HUES48 (cell line): Measurements from ENCODE around the gene IQSEC1.

Source experiments
- H3K27ac ChIP-seq: one replicate; pipeline ENCODE4 v1.7.0; 2013; ENCODE audit warnings: low read depth, low read length, inconsistent platforms
- H3K27me3 ChIP-seq: 2 replicates; pipeline ENCODE4 v1.6.1; 2013; ENCODE audit warnings: mild to moderate bottlenecking, low read length; ENCODE audit not compliant: control insufficient read depth, insufficient read depth
- H3K36me3 ChIP-seq: 2 replicates; pipeline ENCODE4 v1.6.1; 2013; ENCODE audit warnings: low read length; ENCODE audit not compliant: control insufficient read depth, insufficient read depth
- H3K4me1 ChIP-seq: 2 replicates; pipeline ENCODE4 v1.6.1; 2013; ENCODE audit warnings: mild to moderate bottlenecking, low read length; ENCODE audit not compliant: control insufficient read depth, insufficient read depth
- H3K4me3 ChIP-seq: 2 replicates; pipeline ENCODE4 v1.5.1; 2013; ENCODE audit warnings: mild to moderate bottlenecking, low read depth, low read length
- H3K9ac ChIP-seq: 2 replicates; pipeline ENCODE4 v1.6.1; 2013; ENCODE audit warnings: mild to moderate bottlenecking, low read depth, low read length, moderate library complexity
- H3K9me3 ChIP-seq: 2 replicates; pipeline ENCODE4 v1.6.1; 2013; ENCODE audit warnings: low read length; ENCODE audit not compliant: control insufficient read depth, insufficient read depth

IQSEC1 gene

GRCh38 chr3:13113346-13114330 is 40.4 kb upstream of the IQSEC1 start:
- H3K4me1 ChIP-seq, result no peaks in the 10 kb centered on the region
- H3K4me3 ChIP-seq, result no peak overlapping the region
- no peak overlapping the region for H3K27ac ChIP-seq
- H3K9ac ChIP-seq, result no peak overlapping the region
- no peaks in the 10 kb centered on the region for H3K9me3 ChIP-seq
- no peaks in the 10 kb centered on the region for H3K27me3 ChIP-seq
- no peaks in the 10 kb centered on the region for H3K36me3 ChIP-seq

GRCh38 chr3:13112521-13113345 is 39.5 kb upstream of the IQSEC1 start:
- H3K4me1 ChIP-seq, result no peaks in the 10 kb centered on the region
- H3K4me3 ChIP-seq, result no peak overlapping the region
- H3K36me3 ChIP-seq, result no peaks in the 10 kb centered on the region
- H3K27me3 ChIP-seq, result no peaks in the 10 kb centered on the region
- no peak overlapping the region for H3K27ac ChIP-seq
- no peak overlapping the region for H3K9ac ChIP-seq
- no peaks in the 10 kb centered on the region for H3K9me3 ChIP-seq

- no peaks in the 10 kb centered on the region for H3K4me1 ChIP-seq
- H3K27ac ChIP-seq, result no peak overlapping the region
- no peaks in the 10 kb centered on the region for H3K9me3 ChIP-seq
- H3K9ac ChIP-seq, result no peak overlapping the region
- no peaks in the 10 kb centered on the region for H3K36me3 ChIP-seq
- no peaks in the 10 kb centered on the region for H3K27me3 ChIP-seq
- no peak overlapping the region for H3K4me3 ChIP-seq
These were observed 38.8 kb upstream of the IQSEC1 start for GRCh38 chr3:13111873-13112520.

GRCh38 chr3:13111173-13111872 is 38.1 kb upstream of the IQSEC1 start:
- H3K9ac ChIP-seq, result no peak overlapping the region
- no peak overlapping the region for H3K4me3 ChIP-seq
- no peaks in the 10 kb centered on the region for H3K9me3 ChIP-seq
- H3K36me3 ChIP-seq, result no peaks in the 10 kb centered on the region
- H3K27ac ChIP-seq, result no peak overlapping the region
- H3K4me1 ChIP-seq, result no peaks in the 10 kb centered on the region
- H3K27me3 ChIP-seq, result no peaks in the 10 kb centered on the region

- no peak overlapping the region for H3K4me3 ChIP-seq
- no peaks in the 10 kb centered on the region for H3K4me1 ChIP-seq
- no peaks in the 10 kb centered on the region for H3K36me3 ChIP-seq
- H3K9me3 ChIP-seq, result no peaks in the 10 kb centered on the region
- H3K27ac ChIP-seq, result no peak overlapping the region
- no peak overlapping the region for H3K9ac ChIP-seq
- H3K27me3 ChIP-seq, result no peaks in the 10 kb centered on the region
These were observed 37.5 kb upstream of the IQSEC1 start for GRCh38 chr3:13110678-13111116.

GRCh38 chr3:13109516-13109915 is 36.3 kb upstream of the IQSEC1 start:
- Histone ChIP-seq H3K9ac (no peak overlapping the region), H3K27ac (no peak overlapping the region), H3K27me3 (no peaks in the 10 kb centered on the region), H3K4me1 (no peaks in the 10 kb centered on the region), H3K36me3 (no peaks in the 10 kb centered on the region), H3K4me3 (no peak overlapping the region), H3K9me3 (no peaks in the 10 kb centered on the region)

GRCh38 chr3:13108861-13109260 is 35.6 kb upstream of the IQSEC1 start:
- H3K27me3 ChIP-seq, result no peaks in the 10 kb centered on the region
- H3K36me3 ChIP-seq, result no peaks in the 10 kb centered on the region
- H3K4me1 ChIP-seq, result no peaks in the 10 kb centered on the region
- no peaks in the 10 kb centered on the region for H3K9me3 ChIP-seq
- H3K27ac ChIP-seq, result no peak overlapping the region
- no peak overlapping the region for H3K4me3 ChIP-seq
- H3K9ac ChIP-seq, result no peak overlapping the region

- no peaks in the 10 kb centered on the region for H3K36me3 ChIP-seq
- H3K4me3 ChIP-seq, result no peak overlapping the region
- no peaks in the 10 kb centered on the region for H3K9me3 ChIP-seq
- H3K27me3 ChIP-seq, result no peaks in the 10 kb centered on the region
- H3K4me1 ChIP-seq, result no peaks in the 10 kb centered on the region
- no peak overlapping the region for H3K27ac ChIP-seq
- H3K9ac ChIP-seq, result no peak overlapping the region
These were observed 34.4 kb upstream of the IQSEC1 start for GRCh38 chr3:13107661-13108060.

- Histone ChIP-seq H3K4me1 (no peaks in the 10 kb centered on the region), H3K27me3 (no peaks in the 10 kb centered on the region), H3K9ac (no peak overlapping the region), H3K9me3 (no peaks in the 10 kb centered on the region), H3K27ac (no peak overlapping the region), H3K36me3 (no peaks in the 10 kb centered on the region), H3K4me3 (no peak overlapping the region)
These were observed 33.2 kb upstream of the IQSEC1 start for GRCh38 chr3:13106308-13107001.

- Histone ChIP-seq H3K9ac (no peak overlapping the region), H3K9me3 (no peaks in the 10 kb centered on the region), H3K27me3 (no peaks in the 10 kb centered on the region), H3K4me3 (no peak overlapping the region), H3K4me1 (no peaks in the 10 kb centered on the region), H3K27ac (no peak overlapping the region), H3K36me3 (no peaks in the 10 kb centered on the region)
These were observed 32.6 kb upstream of the IQSEC1 start for GRCh38 chr3:13105896-13106250.
